Measurements from ENCODE around the gene VPS8.

GRCh38 chr3:185065059-185065458 is 253.1 kb downstream of the VPS8 start:
- no peak for TF ChIP-seq LEF1 (IDR thresholded peaks at IDR 0.05; ENCODE audit: borderline replicate concordance)
- TF ChIP-seq BHLHE40 (IDR thresholded peaks at IDR 0.05; ENCODE audit: borderline replicate concordance): no peak
- TF ChIP-seq SUZ12 (IDR thresholded peaks at IDR 0.05): no peak
- TF ChIP-seq NFRKB (IDR thresholded peaks at IDR 0.05): no peak
- TF ChIP-seq SP1 (IDR thresholded peaks at IDR 0.05): no peak
- no peak for TF ChIP-seq HDGF (IDR thresholded peaks at IDR 0.05; ENCODE audit: borderline replicate concordance)

All from HEK293T (cell line).